ENCODE data around the gene GOLGA8M. TPM values are rescaled to one million over a fixed set of nuclear protein-coding genes. Genes with fewer than 3 reads are reported as not detected.
"Not testable (repeated sequence)": the region's sequence is repeated elsewhere in the genome, so short reads cannot be mapped to it uniquely, and the experiment has no call there.

The GOLGA8M gene
- under 1 TPM in 1 of 2 experiments, not detected in 1; 0.12 TPM for total RNA-seq

- H3K27me3 Mint-ChIP-seq (ENCODE audit: low read depth); H3K4me1 Mint-ChIP-seq (ENCODE audit: low read depth); CTCF ChIA-PET; intact Hi-C loops (cut with micrococcal nuclease); H3K36me3 Mint-ChIP-seq (ENCODE audit: low read depth); H3K9me3 Mint-ChIP-seq; H3K4me3 Mint-ChIP-seq; DNase-seq; H3K27ac Mint-ChIP-seq: not testable (repeated sequence)
These were observed at the start of gene GOLGA8M for GRCh38 chr15:28712270-28712669. Gene GOLGA8M, minus strand, starts transcription at chr15:28712421. Its CDS starts 98 bp downstream, at chr15:28712323.

- DNase-seq; H3K4me1 Mint-ChIP-seq (ENCODE audit: low read depth); H3K4me3 Mint-ChIP-seq; H3K36me3 Mint-ChIP-seq (ENCODE audit: low read depth); H3K9me3 Mint-ChIP-seq; H3K27me3 Mint-ChIP-seq (ENCODE audit: low read depth); H3K27ac Mint-ChIP-seq; CTCF ChIA-PET; intact Hi-C loops (cut with micrococcal nuclease): not testable (repeated sequence)
These were observed 30.7 kb upstream of the GOLGA8M start for GRCh38 chr15:28742890-28743289.

- CTCF ChIA-PET; intact Hi-C loops (cut with micrococcal nuclease): not testable (repeated sequence)
These were observed 26.5 kb upstream of the GOLGA8M start for GRCh38 chr15:28738590-28739292.

GRCh38 chr15:28738200-28738561, 26.0 kb upstream of the GOLGA8M start:
- H3K4me1 Mint-ChIP-seq (ENCODE audit: low read depth); DNase-seq; CTCF ChIA-PET; H3K36me3 Mint-ChIP-seq (ENCODE audit: low read depth); intact Hi-C loops (cut with micrococcal nuclease); H3K27me3 Mint-ChIP-seq (ENCODE audit: low read depth); H3K9me3 Mint-ChIP-seq: not testable (repeated sequence)
- Mint-ChIP-seq H3K4me3 (peak overlapping the region; percentile 82), H3K27ac (peak overlapping the region; percentile 96)

More at GRCh38 chr15:28738590-28739292, 26.5 kb upstream of the GOLGA8M start:
- peak; percentile 60 for DNase-seq
- not testable (repeated sequence) for H3K4me1 Mint-ChIP-seq (ENCODE audit: low read depth); H3K27me3 Mint-ChIP-seq (ENCODE audit: low read depth); H3K9me3 Mint-ChIP-seq; H3K36me3 Mint-ChIP-seq (ENCODE audit: low read depth)
- Mint-ChIP-seq H3K4me3 (peak overlapping the region; percentile 82), H3K27ac (peak overlapping the region; percentile 96)

- DNase-seq = peak; percentile 48
- intact Hi-C loops (cut with micrococcal nuclease); H3K9me3 Mint-ChIP-seq; H3K27me3 Mint-ChIP-seq (ENCODE audit: low read depth); CTCF ChIA-PET; H3K27ac Mint-ChIP-seq; H3K36me3 Mint-ChIP-seq (ENCODE audit: low read depth); H3K4me1 Mint-ChIP-seq (ENCODE audit: low read depth): not testable (repeated sequence)
- peak overlapping the region; percentile 68 for H3K4me3 Mint-ChIP-seq
These were observed 25.4 kb upstream of the GOLGA8M start for GRCh38 chr15:28737521-28738199.

GRCh38 chr15:28728061-28728460, 15.8 kb upstream of the GOLGA8M start:
- H3K36me3 Mint-ChIP-seq (ENCODE audit: low read depth); H3K27me3 Mint-ChIP-seq (ENCODE audit: low read depth); H3K27ac Mint-ChIP-seq; CTCF ChIA-PET; H3K9me3 Mint-ChIP-seq: not testable (repeated sequence)
- peak overlapping the region; percentile 42 for H3K4me3 Mint-ChIP-seq
- DNase-seq = peak; percentile 75
- H3K4me1 Mint-ChIP-seq (ENCODE audit: low read depth) = peaks cover 10% of the 10 kb centered on the region
- intact Hi-C loops (cut with micrococcal nuclease) = loop anchor here (5.0 kb wide), 1 partner anchor 601 kb away; no protein-coding TSS in a partner anchor

- H3K4me3 Mint-ChIP-seq; H3K27ac Mint-ChIP-seq; DNase-seq; H3K9me3 Mint-ChIP-seq; CTCF ChIA-PET; H3K27me3 Mint-ChIP-seq (ENCODE audit: low read depth); H3K36me3 Mint-ChIP-seq (ENCODE audit: low read depth): not testable (repeated sequence)
- intact Hi-C loops (cut with micrococcal nuclease) = loop anchor here (5.0 kb wide), 1 partner anchor 600 kb away; no protein-coding TSS in a partner anchor
- H3K4me1 Mint-ChIP-seq (ENCODE audit: low read depth) = peaks cover 10% of the 10 kb centered on the region
These were observed 14.8 kb upstream of the GOLGA8M start for GRCh38 chr15:28727026-28727425.

- peaks cover 10% of the 10 kb centered on the region for H3K4me1 Mint-ChIP-seq (ENCODE audit: low read depth)
- intact Hi-C loops (cut with micrococcal nuclease) = loop anchor here (5.0 kb wide), 1 partner anchor 599 kb away; no protein-coding TSS in a partner anchor
- CTCF ChIA-PET = no interaction called here
- H3K27ac Mint-ChIP-seq = no peak overlapping the region
- DNase-seq = no peak
- H3K9me3 Mint-ChIP-seq = no peaks in the 10 kb centered on the region
- no peaks in the 10 kb centered on the region for H3K27me3 Mint-ChIP-seq (ENCODE audit: low read depth)
- H3K36me3 Mint-ChIP-seq (ENCODE audit: low read depth) = no peaks in the 10 kb centered on the region
- no peak overlapping the region for H3K4me3 Mint-ChIP-seq
These were observed 13.9 kb upstream of the GOLGA8M start for GRCh38 chr15:28726102-28726501.

GRCh38 chr15:28725556-28725955, 13.3 kb upstream of the GOLGA8M start:
- Mint-ChIP-seq H3K27ac (no peak overlapping the region), H3K4me1 (ENCODE audit: low read depth) (peaks cover 10% of the 10 kb centered on the region), H3K27me3 (ENCODE audit: low read depth) (no peaks in the 10 kb centered on the region), H3K9me3 (no peaks in the 10 kb centered on the region), H3K36me3 (ENCODE audit: low read depth) (no peaks in the 10 kb centered on the region), H3K4me3 (no peak overlapping the region)
- CTCF ChIA-PET = no interaction called here
- no peak for DNase-seq
- intact Hi-C loops (cut with micrococcal nuclease) = loop anchor here (5.0 kb wide), 1 partner anchor 598 kb away; no protein-coding TSS in a partner anchor

- H3K27ac Mint-ChIP-seq; DNase-seq; H3K9me3 Mint-ChIP-seq; intact Hi-C loops (cut with micrococcal nuclease); H3K36me3 Mint-ChIP-seq (ENCODE audit: low read depth); CTCF ChIA-PET; H3K4me3 Mint-ChIP-seq; H3K27me3 Mint-ChIP-seq (ENCODE audit: low read depth); H3K4me1 Mint-ChIP-seq (ENCODE audit: low read depth): not testable (repeated sequence)
These were observed 11.8 kb upstream of the GOLGA8M start for GRCh38 chr15:28723986-28724385.

- H3K27me3 Mint-ChIP-seq (ENCODE audit: low read depth); DNase-seq; CTCF ChIA-PET; H3K27ac Mint-ChIP-seq; intact Hi-C loops (cut with micrococcal nuclease); H3K4me3 Mint-ChIP-seq; H3K4me1 Mint-ChIP-seq (ENCODE audit: low read depth); H3K9me3 Mint-ChIP-seq; H3K36me3 Mint-ChIP-seq (ENCODE audit: low read depth): not testable (repeated sequence)
These were observed 7.4 kb upstream of the GOLGA8M start for GRCh38 chr15:28719626-28720025.

GRCh38 chr15:28718576-28718975, 6.4 kb upstream of the GOLGA8M start:
- H3K27ac Mint-ChIP-seq; H3K36me3 Mint-ChIP-seq (ENCODE audit: low read depth); H3K4me3 Mint-ChIP-seq; H3K9me3 Mint-ChIP-seq; DNase-seq; H3K4me1 Mint-ChIP-seq (ENCODE audit: low read depth); H3K27me3 Mint-ChIP-seq (ENCODE audit: low read depth); intact Hi-C loops (cut with micrococcal nuclease); CTCF ChIA-PET: not testable (repeated sequence)

- H3K36me3 Mint-ChIP-seq (ENCODE audit: low read depth); intact Hi-C loops (cut with micrococcal nuclease); DNase-seq; H3K9me3 Mint-ChIP-seq; H3K4me3 Mint-ChIP-seq; H3K4me1 Mint-ChIP-seq (ENCODE audit: low read depth); H3K27ac Mint-ChIP-seq; CTCF ChIA-PET; H3K27me3 Mint-ChIP-seq (ENCODE audit: low read depth): not testable (repeated sequence)
These were observed 2.0 kb upstream of the GOLGA8M start for GRCh38 chr15:28714176-28714575.
